Measurements from ENCODE around the gene CYP2A6. TPM values are rescaled to one million over a fixed set of nuclear protein-coding genes. Genes with fewer than 3 reads are reported as not detected.
"Not testable (repeated sequence)": the region's sequence is repeated elsewhere in the genome, so short reads cannot be mapped to it uniquely, and the experiment has no call there.

The CYP2A6 gene
- total and polyA plus RNA-seq, 3 donors from 2014 or later, result not detected

DNA sequence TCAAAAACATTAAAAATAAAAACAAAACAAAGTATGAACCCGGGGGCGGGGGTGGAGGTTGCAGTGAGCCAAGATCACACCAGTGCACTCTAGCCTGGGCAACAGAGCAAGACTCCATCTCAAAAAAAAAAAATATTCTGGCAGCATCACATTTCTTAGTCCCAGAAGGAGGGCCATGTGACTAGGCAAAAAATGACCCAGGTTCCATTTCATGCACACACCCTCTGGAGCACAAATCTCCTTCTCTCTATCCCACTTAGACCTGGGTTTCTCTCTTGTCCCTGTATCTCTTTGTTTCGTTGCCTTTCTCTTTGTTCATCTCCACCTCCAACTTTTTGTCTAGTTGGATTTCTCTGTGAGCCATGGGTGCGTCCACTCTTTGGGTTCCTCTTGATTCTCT, 37.9 kb upstream of the CYP2A6 start:
- no peaks in the 10 kb centered on the region for H3K36me3 ChIP-seq (ENCODE audit: low read depth, missing control alignments)
- H3K4me3 ChIP-seq, result no peak overlapping the region
- H3K4me1 ChIP-seq, result no peaks in the 10 kb centered on the region
- intact Hi-C loops (cut with DNase I; ENCODE audit: low total_unique reads), result no loop called here
- H3K27ac ChIP-seq, result no peak overlapping the region
- H3K27me3 ChIP-seq, result no peaks in the 10 kb centered on the region
- H3K9me3 ChIP-seq, result no peaks in the 10 kb centered on the region
- TF ChIP-seq CTCF (IDR thresholded peaks at IDR 0.05) (no peak), POLR2A (IDR thresholded peaks at IDR 0.05) (no peak)
- 90 to 95% methylated on average over 4 of the region's 4 CpGs for WGBS, 2 donors
- DNase-seq, result no peak

DNA sequence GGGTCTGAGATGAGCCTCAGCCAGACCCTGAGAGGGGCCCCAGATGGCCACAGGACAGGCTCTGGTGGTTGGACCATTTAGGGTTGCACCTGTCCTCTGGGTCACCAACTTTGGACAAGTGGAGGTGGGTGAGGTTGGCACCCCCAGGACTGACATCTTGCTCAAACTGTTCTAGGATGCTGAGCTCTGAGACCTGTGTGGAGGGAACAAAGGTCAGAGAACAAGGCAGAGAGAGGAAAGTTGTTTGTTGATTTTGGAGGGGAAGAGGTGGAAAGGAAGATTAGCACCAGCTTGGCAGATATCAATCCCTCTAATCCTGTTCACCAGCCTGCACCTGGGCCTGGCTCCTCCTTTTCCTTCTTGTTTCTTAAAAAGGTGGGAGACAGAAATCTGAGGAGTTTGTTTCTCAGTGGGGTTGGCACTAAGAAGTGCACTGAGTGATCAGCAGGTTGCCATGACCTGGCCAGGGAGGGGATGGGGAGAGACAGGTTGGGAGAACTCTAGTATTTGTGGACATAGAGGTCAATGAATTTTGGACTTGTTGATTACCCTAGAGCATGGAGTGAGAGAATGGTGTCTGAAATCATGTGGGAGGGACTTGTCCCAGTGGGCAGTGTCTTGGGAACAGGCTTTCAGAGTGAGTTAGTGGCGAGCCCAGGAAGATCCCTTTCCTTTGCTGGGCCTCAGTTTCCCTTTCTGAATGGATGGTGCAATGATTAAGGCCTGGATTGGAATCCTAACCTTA, 34.1 kb upstream of the CYP2A6 start:
- H3K27me3 ChIP-seq; H3K36me3 ChIP-seq (ENCODE audit: low read depth, missing control alignments); H3K4me3 ChIP-seq; H3K27ac ChIP-seq; intact Hi-C loops (cut with DNase I; ENCODE audit: low total_unique reads); DNase-seq; H3K4me1 ChIP-seq; H3K9me3 ChIP-seq: not testable (repeated sequence)
- no CpG with 5 or more reads among the region's 1 CpG for WGBS, 2 donors

DNA sequence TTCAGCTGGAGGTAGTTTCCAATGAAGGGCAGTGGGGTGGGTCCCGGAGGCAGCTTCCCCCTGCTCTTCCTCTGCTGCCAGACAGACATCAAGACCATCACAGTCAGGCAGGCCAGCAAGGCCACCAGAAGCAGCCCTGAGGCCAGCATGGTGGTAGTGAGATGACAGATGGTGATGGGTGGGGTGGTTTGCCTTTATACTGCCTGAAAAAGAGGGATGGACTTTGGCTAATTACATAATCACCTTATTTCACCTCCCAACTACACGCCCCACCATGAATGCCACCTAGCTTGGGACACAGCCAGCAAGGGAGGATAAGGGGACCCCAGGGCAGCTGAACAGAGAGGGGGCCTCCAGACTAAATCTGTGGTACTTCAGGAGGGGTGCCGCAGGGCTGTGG, 31.8 kb upstream of the CYP2A6 start, which contains the start of gene CYP2A7:
TSS of gene CYP2A7 (minus strand) at position 170 of the 400 bp plus-strand sequence. CDS start at position 149, 21 bp downstream.
- WGBS, 2 donors, result 87 to 88% methylated on average over 3 of the region's 3 CpGs
- H3K9me3 ChIP-seq; H3K4me3 ChIP-seq; H3K27ac ChIP-seq; DNase-seq; H3K4me1 ChIP-seq; H3K27me3 ChIP-seq; H3K36me3 ChIP-seq (ENCODE audit: low read depth, missing control alignments); intact Hi-C loops (cut with DNase I; ENCODE audit: low total_unique reads): not testable (repeated sequence)

DNA sequence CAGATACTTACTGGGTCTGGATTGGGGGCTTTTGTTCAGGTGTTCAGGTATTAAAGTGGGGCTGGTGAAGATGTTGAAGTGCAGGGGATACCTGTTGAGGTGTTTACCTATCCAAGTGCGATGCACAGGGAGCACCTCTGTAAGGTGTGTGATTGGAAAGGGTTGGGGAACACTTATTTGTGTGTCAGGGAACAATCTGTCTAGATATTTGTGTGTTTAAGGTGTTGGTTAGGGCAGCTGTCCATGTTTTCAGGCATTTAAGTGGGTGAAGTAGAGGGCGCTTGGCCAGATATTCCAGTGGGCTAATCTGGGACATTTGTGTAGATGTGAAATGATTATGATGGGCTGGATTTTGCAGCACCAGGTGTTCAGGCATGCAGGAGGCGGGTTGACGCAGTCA, 29.1 kb upstream of the CYP2A6 start:
- H3K36me3 ChIP-seq (ENCODE audit: low read depth, missing control alignments); intact Hi-C loops (cut with DNase I; ENCODE audit: low total_unique reads); H3K4me3 ChIP-seq; DNase-seq; H3K27ac ChIP-seq; H3K4me1 ChIP-seq; H3K9me3 ChIP-seq; H3K27me3 ChIP-seq: not testable (repeated sequence)
- WGBS, 2 donors, result 80 to 87% methylated on average over 1 to 4 of the region's 4 CpGs

DNA sequence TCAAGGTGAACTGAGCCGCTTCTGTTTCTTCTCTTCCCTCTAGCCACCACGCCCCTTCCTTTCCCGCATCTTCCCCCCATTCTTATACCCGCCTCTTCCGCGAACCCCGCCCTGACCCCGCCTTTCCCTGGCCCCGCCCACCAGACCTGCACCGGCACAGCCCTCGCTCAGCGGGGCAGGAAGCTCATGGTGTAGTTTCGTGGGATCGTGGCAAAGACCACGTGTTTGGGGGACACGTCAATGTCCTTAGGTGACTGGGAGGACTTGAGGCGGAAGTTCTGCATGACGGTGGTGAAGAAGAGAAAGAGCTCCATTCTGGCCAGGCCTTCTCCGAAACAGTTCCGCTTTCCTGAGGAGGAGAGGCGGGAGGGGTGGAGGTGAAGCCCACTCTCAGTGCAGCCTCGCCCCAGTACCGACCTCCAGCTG, 25.3 kb upstream of the CYP2A6 start:
- H3K9me3 ChIP-seq; H3K4me3 ChIP-seq; H3K36me3 ChIP-seq (ENCODE audit: low read depth, missing control alignments); H3K4me1 ChIP-seq; H3K27me3 ChIP-seq; H3K27ac ChIP-seq; intact Hi-C loops (cut with DNase I; ENCODE audit: low total_unique reads): not testable (repeated sequence)
- 7 to 15% methylated on average over 14 to 22 of the region's 23 CpGs for WGBS, 2 donors
- DNase-seq, result peak; percentile 69

- 79% methylated on average over 2 of the region's 4 CpGs; no CpG with 5 or more reads in 1 of the 2 donors for WGBS, 2 donors
- DNase-seq; H3K27ac ChIP-seq; intact Hi-C loops (cut with DNase I; ENCODE audit: low total_unique reads); H3K36me3 ChIP-seq (ENCODE audit: low read depth, missing control alignments); H3K9me3 ChIP-seq; H3K4me1 ChIP-seq; H3K27me3 ChIP-seq; H3K4me3 ChIP-seq: not testable (repeated sequence)
Observed at GRCh38 chr19:40874874-40875273, 24.6 kb upstream of the CYP2A6 start.

DNA sequence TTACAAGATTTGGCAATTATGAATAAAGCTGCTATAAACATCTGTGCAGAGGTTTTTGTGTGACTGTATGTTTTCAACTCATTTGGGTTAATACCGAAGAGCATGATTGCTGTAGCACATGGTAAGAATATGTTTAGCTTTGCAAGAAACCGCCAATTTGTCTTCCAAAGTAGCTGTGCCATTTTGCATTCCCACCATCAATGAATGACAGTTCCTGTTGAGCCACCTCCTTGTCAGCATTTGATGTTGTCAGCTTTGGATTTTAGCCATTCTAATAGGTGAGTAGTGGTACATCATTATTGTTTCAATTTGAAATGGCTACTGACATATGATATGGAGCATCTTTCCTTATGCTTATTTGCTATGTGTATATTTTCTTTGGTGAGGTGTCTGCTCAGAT, 23.6 kb upstream of the CYP2A6 start:
- 87 to 90% methylated on average over 2 of the region's 2 CpGs for WGBS, 2 donors
- H3K36me3 ChIP-seq (ENCODE audit: low read depth, missing control alignments); H3K27ac ChIP-seq; H3K27me3 ChIP-seq; intact Hi-C loops (cut with DNase I; ENCODE audit: low total_unique reads); DNase-seq; H3K9me3 ChIP-seq; H3K4me3 ChIP-seq; H3K4me1 ChIP-seq: not testable (repeated sequence)

DNA sequence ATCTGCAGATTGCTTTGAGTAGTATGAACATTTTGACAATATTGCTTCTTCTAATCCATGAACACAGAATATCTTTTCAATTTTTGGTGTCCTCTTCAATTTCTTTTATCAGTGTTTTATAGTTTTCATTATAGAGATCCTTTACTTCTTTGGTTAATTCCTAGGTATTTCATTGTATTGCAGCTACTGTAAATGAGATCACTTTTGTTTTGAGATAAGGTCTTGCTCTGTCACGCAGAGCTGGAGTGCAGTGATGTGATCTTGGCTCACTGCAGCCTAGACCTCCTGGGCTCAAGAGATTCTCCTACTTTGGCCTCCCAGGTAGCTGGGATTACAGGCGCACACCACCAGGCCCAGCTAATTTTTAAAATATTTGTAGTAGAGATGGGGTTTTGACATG, 22.0 kb upstream of the CYP2A6 start:
- H3K4me1 ChIP-seq, result no peaks in the 10 kb centered on the region
- no peak for TF ChIP-seq CTCF (IDR thresholded peaks at IDR 0.05)
- TF ChIP-seq POLR2A (IDR thresholded peaks at IDR 0.05), result no peak
- H3K36me3 ChIP-seq (ENCODE audit: low read depth, missing control alignments), result no peaks in the 10 kb centered on the region
- no peaks in the 10 kb centered on the region for H3K27me3 ChIP-seq
- no peak overlapping the region for H3K4me3 ChIP-seq
- DNase-seq, result no peak
- no peak overlapping the region for H3K27ac ChIP-seq
- WGBS, 2 donors, result 83% methylated on average over 2 of the region's 2 CpGs
- H3K9me3 ChIP-seq, result no peaks in the 10 kb centered on the region
- intact Hi-C loops (cut with DNase I; ENCODE audit: low total_unique reads), result no loop called here

Measured in testis (tissue), 3 donors.